ENCODE results near the gene ATP7B. TPM values are rescaled to one million over a fixed set of nuclear protein-coding genes. Genes with fewer than 3 reads are reported as not detected.

Gene ATP7B
- total and polyA plus RNA-seq, 2 experiments from 2014 or later = 2.2 to 12.8 TPM

GRCh38 chr13:51920786-51921185 lies 90.5 kb downstream of the ATP7B start:
- no peaks in the 10 kb centered on the region for H3K36me3 ChIP-seq (ENCODE audit: insufficient read depth)
- no peak for DNase-seq (ENCODE audit: low spot score)

More at GRCh38 chr13:51920786-51921185, 90.5 kb downstream of the ATP7B start:
- Mint-ChIP-seq H3K27me3 (ENCODE audit: insufficient read depth, low read depth, poor library complexity) (peaks cover 6% of the 10 kb centered on the region), H3K9me3 (no peaks in the 10 kb centered on the region), H3K27ac (peak overlapping the region; percentile 13; the same call in 1 of the 2 replicates), H3K4me1 (peaks cover 4% of the 10 kb centered on the region; the same call in 1 of the 3 replicates), H3K36me3 (ENCODE audit: low read depth) (no peaks in the 10 kb centered on the region), H3K4me3 (no peak overlapping the region)
- H3F3A ChIP-seq (replicated peaks; ENCODE audit: low read depth) = no peaks in the 10 kb centered on the region
- no peaks in the 10 kb centered on the region for H4K20me1 ChIP-seq (replicated peaks; ENCODE audit: insufficient read depth)
- no peak overlapping the region for H3K4me2 ChIP-seq
- no peaks in the 10 kb centered on the region for H3K27me3 ChIP-seq (ENCODE audit: insufficient read depth)
- H3K4me3 ChIP-seq = no peak overlapping the region
- H3K4me1 ChIP-seq (ENCODE audit: insufficient read depth) = no peaks in the 10 kb centered on the region
- no peak for ATAC-seq
- TF ChIP-seq EZH2 (IDR thresholded peaks at IDR 0.05; ENCODE audit: low read depth, unreplicated experiment) = no peak
- no peak for TF ChIP-seq ZNF114 (CRISPR knock-in tag; IDR thresholded peaks at IDR 0.05)
- no peak for TF ChIP-seq REST (IDR thresholded peaks at IDR 0.05; ENCODE audit: unreplicated experiment)
- no peak for TF ChIP-seq ZNF331 (CRISPR knock-in tag; IDR thresholded peaks at IDR 0.05; ENCODE audit: low read depth)
- TF ChIP-seq STAT1 (IDR thresholded peaks at IDR 0.05; ENCODE audit: unreplicated experiment) = no peak
- TF ChIP-seq POLR2AphosphoS5 (IDR thresholded peaks at IDR 0.05; ENCODE audit: low read depth) = no peak
- no peak for TF ChIP-seq NANOG (IDR thresholded peaks at IDR 0.05; ENCODE audit: borderline replicate concordance)
- no peak for TF ChIP-seq CTCF (conservative IDR thresholded peaks at IDR 0.05; ENCODE audit: low read depth in 2 of 2)
- TF ChIP-seq EZH2phosphoT487 (IDR thresholded peaks at IDR 0.05; ENCODE audit: unreplicated experiment) = no peak
- TF ChIP-seq, protein P1, sequence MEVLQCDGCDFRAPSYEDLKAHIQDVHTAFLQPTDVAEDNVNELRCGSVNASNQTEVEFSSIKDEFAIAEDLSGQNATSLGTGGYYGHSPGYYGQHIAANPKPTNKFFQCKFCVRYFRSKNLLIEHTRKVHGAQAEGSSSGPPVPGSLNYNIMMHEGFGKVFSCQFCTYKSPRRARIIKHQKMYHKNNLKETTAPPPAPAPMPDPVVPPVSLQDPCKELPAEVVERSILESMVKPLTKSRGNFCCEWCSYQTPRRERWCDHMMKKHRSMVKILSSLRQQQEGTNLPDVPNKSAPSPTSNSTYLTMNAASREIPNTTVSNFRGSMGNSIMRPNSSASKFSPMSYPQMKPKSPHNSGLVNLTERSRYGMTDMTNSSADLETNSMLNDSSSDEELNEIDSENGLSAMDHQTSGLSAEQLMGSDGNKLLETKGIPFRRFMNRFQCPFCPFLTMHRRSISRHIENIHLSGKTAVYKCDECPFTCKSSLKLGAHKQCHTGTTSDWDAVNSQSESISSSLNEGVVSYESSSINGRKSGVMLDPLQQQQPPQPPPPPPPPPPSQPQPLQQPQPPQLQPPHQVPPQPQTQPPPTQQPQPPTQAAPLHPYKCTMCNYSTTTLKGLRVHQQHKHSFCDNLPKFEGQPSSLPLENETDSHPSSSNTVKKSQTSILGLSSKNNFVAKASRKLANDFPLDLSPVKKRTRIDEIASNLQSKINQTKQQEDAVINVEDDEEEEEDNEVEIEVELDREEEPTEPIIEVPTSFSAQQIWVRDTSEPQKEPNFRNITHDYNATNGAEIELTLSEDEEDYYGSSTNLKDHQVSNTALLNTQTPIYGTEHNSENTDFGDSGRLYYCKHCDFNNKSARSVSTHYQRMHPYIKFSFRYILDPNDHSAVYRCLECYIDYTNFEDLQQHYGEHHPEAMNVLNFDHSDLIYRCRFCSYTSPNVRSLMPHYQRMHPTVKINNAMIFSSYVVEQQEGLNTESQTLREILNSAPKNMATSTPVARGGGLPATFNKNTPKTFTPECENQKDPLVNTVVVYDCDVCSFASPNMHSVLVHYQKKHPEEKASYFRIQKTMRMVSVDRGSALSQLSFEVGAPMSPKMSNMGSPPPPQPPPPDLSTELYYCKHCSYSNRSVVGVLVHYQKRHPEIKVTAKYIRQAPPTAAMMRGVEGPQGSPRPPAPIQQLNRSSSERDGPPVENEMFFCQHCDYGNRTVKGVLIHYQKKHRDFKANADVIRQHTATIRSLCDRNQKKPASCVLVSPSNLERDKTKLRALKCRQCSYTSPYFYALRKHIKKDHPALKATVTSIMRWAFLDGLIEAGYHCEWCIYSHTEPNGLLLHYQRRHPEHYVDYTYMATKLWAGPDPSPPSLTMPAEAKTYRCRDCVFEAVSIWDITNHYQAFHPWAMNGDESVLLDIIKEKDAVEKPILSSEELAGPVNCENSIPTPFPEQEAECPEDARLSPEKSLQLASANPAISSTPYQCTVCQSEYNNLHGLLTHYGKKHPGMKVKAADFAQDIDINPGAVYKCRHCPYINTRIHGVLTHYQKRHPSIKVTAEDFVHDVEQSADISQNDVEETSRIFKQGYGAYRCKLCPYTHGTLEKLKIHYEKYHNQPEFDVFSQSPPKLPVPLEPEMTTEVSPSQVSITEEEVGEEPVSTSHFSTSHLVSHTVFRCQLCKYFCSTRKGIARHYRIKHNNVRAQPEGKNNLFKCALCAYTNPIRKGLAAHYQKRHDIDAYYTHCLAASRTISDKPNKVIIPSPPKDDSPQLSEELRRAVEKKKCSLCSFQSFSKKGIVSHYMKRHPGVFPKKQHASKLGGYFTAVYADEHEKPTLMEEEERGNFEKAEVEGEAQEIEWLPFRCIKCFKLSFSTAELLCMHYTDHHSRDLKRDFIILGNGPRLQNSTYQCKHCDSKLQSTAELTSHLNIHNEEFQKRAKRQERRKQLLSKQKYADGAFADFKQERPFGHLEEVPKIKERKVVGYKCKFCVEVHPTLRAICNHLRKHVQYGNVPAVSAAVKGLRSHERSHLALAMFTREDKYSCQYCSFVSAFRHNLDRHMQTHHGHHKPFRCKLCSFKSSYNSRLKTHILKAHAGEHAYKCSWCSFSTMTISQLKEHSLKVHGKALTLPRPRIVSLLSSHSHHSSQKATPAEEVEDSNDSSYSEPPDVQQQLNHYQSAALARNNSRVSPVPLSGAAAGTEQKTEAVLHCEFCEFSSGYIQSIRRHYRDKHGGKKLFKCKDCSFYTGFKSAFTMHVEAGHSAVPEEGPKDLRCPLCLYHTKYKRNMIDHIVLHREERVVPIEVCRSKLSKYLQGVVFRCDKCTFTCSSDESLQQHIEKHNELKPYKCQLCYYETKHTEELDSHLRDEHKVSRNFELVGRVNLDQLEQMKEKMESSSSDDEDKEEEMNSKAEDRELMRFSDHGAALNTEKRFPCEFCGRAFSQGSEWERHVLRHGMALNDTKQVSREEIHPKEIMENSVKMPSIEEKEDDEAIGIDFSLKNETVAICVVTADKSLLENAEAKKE (CRISPR knock-in tag; IDR thresholded peaks at IDR 0.05) = no peak
- no peak for TF ChIP-seq JUNB (IDR thresholded peaks at IDR 0.05; ENCODE audit: unreplicated experiment)
- TF ChIP-seq, protein P2, sequence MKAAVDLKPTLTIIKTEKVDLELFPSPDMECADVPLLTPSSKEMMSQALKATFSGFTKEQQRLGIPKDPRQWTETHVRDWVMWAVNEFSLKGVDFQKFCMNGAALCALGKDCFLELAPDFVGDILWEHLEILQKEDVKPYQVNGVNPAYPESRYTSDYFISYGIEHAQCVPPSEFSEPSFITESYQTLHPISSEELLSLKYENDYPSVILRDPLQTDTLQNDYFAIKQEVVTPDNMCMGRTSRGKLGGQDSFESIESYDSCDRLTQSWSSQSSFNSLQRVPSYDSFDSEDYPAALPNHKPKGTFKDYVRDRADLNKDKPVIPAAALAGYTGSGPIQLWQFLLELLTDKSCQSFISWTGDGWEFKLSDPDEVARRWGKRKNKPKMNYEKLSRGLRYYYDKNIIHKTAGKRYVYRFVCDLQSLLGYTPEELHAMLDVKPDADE (IDR thresholded peaks at IDR 0.05) = no peak
- TF ChIP-seq CREB1 (CRISPR knock-in tag; IDR thresholded peaks at IDR 0.05; ENCODE audit: low read depth) = no peak
- no peak overlapping the region for H2AFZ ChIP-seq
- H3K9me2 ChIP-seq (ENCODE audit: insufficient read depth) = no peaks in the 10 kb centered on the region
- no peak overlapping the region for H3K27ac ChIP-seq (ENCODE audit: low read depth)
- H3K79me2 ChIP-seq (replicated peaks; ENCODE audit: insufficient read depth) = no peaks in the 10 kb centered on the region
